Smooth muscle cell (in vitro differentiated cells): ENCODE data around the gene ANK3. TPM values are rescaled to one million over a fixed set of nuclear protein-coding genes. Genes with fewer than 3 reads are reported as not detected.

Experiments used
- DNase-seq: peaks from one replicate; lab custom pipeline; 2025; ENCODE audit not compliant: unreplicated experiment; lab: John Stamatoyannopoulos, UW
- H2AFZ ChIP-seq: fragments of 200-600 bp; sonication (generic); 2 replicates; pipeline ENCODE4 v1.6.0; 2016; ENCODE audit warnings: antibody characterized with exemption, low read depth, mild to moderate bottlenecking
- H3F3A ChIP-seq: fragments of 200-600 bp; sonication (generic); 2 replicates; pipeline ENCODE4 v1.6.0; 2017; ENCODE audit warnings: antibody characterized with exemption, low read depth
- H3K27ac ChIP-seq: fragments of 200-600 bp; sonication (generic); 2 replicates; pipeline ENCODE4 v1.5.1; 2016; ENCODE audit warnings: low read depth, mild to moderate bottlenecking
- H3K27me3 ChIP-seq: fragments of 200-600 bp; sonication (generic); 2 replicates; pipeline ENCODE4 v1.6.1; 2016; ENCODE audit warnings: low read depth, mild to moderate bottlenecking
- H3K36me3 ChIP-seq: fragments of 200-600 bp; sonication (generic); 2 replicates; pipeline ENCODE4 v1.5.1; 2016; ENCODE audit warnings: low read depth
- H3K4me1 ChIP-seq: fragments of 200-600 bp; sonication (generic); 2 replicates; pipeline ENCODE4 v1.5.1; 2016; ENCODE audit warnings: low read depth
- H3K4me2 ChIP-seq: fragments of 200-600 bp; sonication (generic); 2 replicates; pipeline ENCODE4 v1.6.0; 2016; ENCODE audit warnings: mild to moderate bottlenecking
- H3K4me3 ChIP-seq: fragments of 200-600 bp; sonication (generic); 2 replicates; pipeline ENCODE4 v1.5.1; 2016; ENCODE audit warnings: mild to moderate bottlenecking
- H3K79me2 ChIP-seq: fragments of 200-600 bp; sonication (generic); 2 replicates; pipeline ENCODE4 v1.6.0; 2016; ENCODE audit warnings: low read depth, mild to moderate bottlenecking
- H3K9ac ChIP-seq: fragments of 200-600 bp; sonication (generic); 2 replicates; pipeline ENCODE4 v1.6.0; 2016; ENCODE audit warnings: low read depth
- H3K9me3 ChIP-seq: fragments of 200-600 bp; sonication (generic); replicated peaks from 2 replicates; pipeline ENCODE4 v1.5.1; 2016; ENCODE audit warnings: low read depth
- H4K20me1 ChIP-seq: fragments of 200-600 bp; sonication (generic); 2 replicates; pipeline ENCODE4 v1.6.0; 2016; ENCODE audit warnings: low read depth
- CTCF ChIP-seq: fragments of 200-600 bp; sonication (generic); IDR thresholded peaks from 2 replicates; pipeline ENCODE4 v1.5.1; 2017; ENCODE audit warnings: borderline replicate concordance, mild to moderate bottlenecking, antibody characterized with exemption; ENCODE audit not compliant: insufficient read depth, poor library complexity, severe bottlenecking
- WGBS: methylation state at CpG from one replicate; pipeline ENCODE4 v1.1.7; 2016; ENCODE audit warnings: low lambda C conversion rate; 5-methylcytosine and 5-hydroxymethylcytosine counted together
- polyA plus RNA-seq: library from polyadenylated mRNA; unstranded; fragments of >200 nt; fragmentation: Nextera tagmentation; extraction: Ambion mirVana; gene quantifications from 2 replicates; pipeline ENCODE4 v1.2.1, GENCODE V29; 2016
- total RNA-seq: library from RNA; depleted of rRNA; stranded (reverse); fragments of >200 nt; gene quantifications from 2 replicates; pipeline ENCODE4 v1.2.3, GENCODE V29; 2014

ANK3 gene
- total and polyA plus RNA-seq, 2 experiments from 2014 or later, result 28.2 to 85.5 TPM

GRCh38 chr10:60312818-60313588, 76.7 kb downstream of the ANK3 start:
- H3K36me3 ChIP-seq, result no peaks in the 10 kb centered on the region
- H4K20me1 ChIP-seq, result no peaks in the 10 kb centered on the region
- H3F3A ChIP-seq, result peaks cover 8% of the 10 kb centered on the region
- no peaks in the 10 kb centered on the region for H3K79me2 ChIP-seq
- H2AFZ ChIP-seq, result no peak overlapping the region
- 62% methylated on average over 6 of the region's 6 CpGs for WGBS
- TF ChIP-seq CTCF, result no peak
- no peak overlapping the region for H3K9ac ChIP-seq
- H3K9me3 ChIP-seq, result no peaks in the 10 kb centered on the region
- H3K4me2 ChIP-seq, result peak overlapping the region; percentile 62
- no peaks in the 10 kb centered on the region for H3K27me3 ChIP-seq
- H3K27ac ChIP-seq, result peak overlapping the region; percentile 68
- H3K4me3 ChIP-seq, result no peak overlapping the region
- DNase-seq, result no peak
- H3K4me1 ChIP-seq, result peaks cover 7% of the 10 kb centered on the region

GRCh38 chr10:60311821-60312220, 77.9 kb downstream of the ANK3 start:
- no peak overlapping the region for H2AFZ ChIP-seq
- no peaks in the 10 kb centered on the region for H4K20me1 ChIP-seq
- H3K27ac ChIP-seq, result no peak overlapping the region
- no peak overlapping the region for H3K4me2 ChIP-seq
- H3K36me3 ChIP-seq, result no peaks in the 10 kb centered on the region
- H3K27me3 ChIP-seq, result no peaks in the 10 kb centered on the region
- H3K4me3 ChIP-seq, result no peak overlapping the region
- H3F3A ChIP-seq, result peaks cover 8% of the 10 kb centered on the region
- DNase-seq, result no peak
- H3K9me3 ChIP-seq, result no peaks in the 10 kb centered on the region
- 100% methylated on average over 1 of the region's 1 CpG for WGBS
- no peak overlapping the region for H3K9ac ChIP-seq
- peaks cover 7% of the 10 kb centered on the region for H3K4me1 ChIP-seq
- no peak for TF ChIP-seq CTCF
- no peaks in the 10 kb centered on the region for H3K79me2 ChIP-seq

GRCh38 chr10:60310740-60311139, 78.9 kb downstream of the ANK3 start:
- H3K36me3 ChIP-seq, result no peaks in the 10 kb centered on the region
- H3K9me3 ChIP-seq, result no peaks in the 10 kb centered on the region
- no peak for TF ChIP-seq CTCF
- H3K9ac ChIP-seq, result no peak overlapping the region
- H3K4me2 ChIP-seq, result no peak overlapping the region
- 0% methylated on average over 2 of the region's 2 CpGs for WGBS
- H3F3A ChIP-seq, result peaks cover 9% of the 10 kb centered on the region
- H4K20me1 ChIP-seq, result no peaks in the 10 kb centered on the region
- H3K4me3 ChIP-seq, result no peak overlapping the region
- H3K4me1 ChIP-seq, result peaks cover 7% of the 10 kb centered on the region
- H2AFZ ChIP-seq, result no peak overlapping the region
- no peaks in the 10 kb centered on the region for H3K27me3 ChIP-seq
- H3K79me2 ChIP-seq, result no peaks in the 10 kb centered on the region
- DNase-seq, result no peak
- no peak overlapping the region for H3K27ac ChIP-seq

GRCh38 chr10:60309891-60310290, 79.8 kb downstream of the ANK3 start:
- 96% methylated on average over 2 of the region's 2 CpGs for WGBS
- Histone ChIP-seq H3K27ac (no peak overlapping the region), H3K4me2 (no peak overlapping the region), H3K36me3 (no peaks in the 10 kb centered on the region), H3K4me1 (peaks cover 10% of the 10 kb centered on the region), H3K9ac (no peak overlapping the region), H3F3A (peaks cover 16% of the 10 kb centered on the region), H3K4me3 (no peak overlapping the region), H3K79me2 (no peaks in the 10 kb centered on the region), H3K9me3 (no peaks in the 10 kb centered on the region), H4K20me1 (no peaks in the 10 kb centered on the region), H3K27me3 (no peaks in the 10 kb centered on the region), H2AFZ (no peak overlapping the region)
- DNase-seq, result no peak
- no peak for TF ChIP-seq CTCF
